ENCODE measurements around the gene KCNH8. TPM values are rescaled to one million over a fixed set of nuclear protein-coding genes. Genes with fewer than 3 reads are reported as not detected.
"Not testable (repeated sequence)": the region's sequence is repeated elsewhere in the genome, so short reads cannot be mapped to it uniquely, and the experiment has no call there.

KCNH8 gene
- not detected for total RNA-seq
- long read RNA-seq: 0 reads

DNA sequence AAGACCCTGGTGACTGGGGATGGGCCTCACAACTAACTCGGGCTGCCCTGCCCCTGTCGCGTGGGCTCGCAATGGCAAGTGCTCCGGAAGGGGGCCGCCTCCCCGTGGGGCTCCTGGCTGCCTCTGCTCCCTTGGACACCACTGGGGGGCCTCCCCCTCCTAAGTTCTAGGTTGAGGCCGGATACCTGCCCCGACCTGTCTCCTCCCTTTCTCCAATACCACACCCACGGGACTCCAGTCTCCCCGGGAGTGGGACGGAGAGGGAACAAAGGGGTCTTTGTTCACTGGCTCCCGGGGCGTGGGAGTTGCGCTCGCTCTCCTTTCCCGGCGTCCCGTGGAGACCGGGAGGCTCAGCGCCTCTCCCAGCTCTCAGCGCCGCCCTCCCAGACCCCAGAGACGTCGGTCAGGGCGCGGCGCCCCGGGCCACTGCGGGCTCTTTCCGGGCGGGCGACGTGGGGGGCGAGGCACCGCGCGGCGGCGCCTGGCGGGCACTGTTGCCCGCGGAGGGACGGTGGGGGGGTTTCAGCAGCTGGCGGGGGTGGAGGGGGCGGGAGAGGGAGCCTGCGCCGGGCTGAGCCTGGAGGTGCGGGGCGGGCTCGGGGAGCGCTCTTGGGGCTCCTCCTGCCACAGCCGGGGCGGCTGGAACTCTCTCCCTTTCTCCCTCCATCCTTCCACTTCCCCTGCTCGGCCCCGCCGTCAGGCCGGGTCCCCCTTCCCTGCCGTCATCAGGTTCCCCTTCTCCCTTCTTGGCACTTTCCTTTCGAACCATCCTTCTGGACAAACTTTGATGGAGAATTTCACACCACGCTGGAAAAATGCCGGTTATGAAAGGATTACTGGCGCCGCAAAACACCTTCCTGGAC, at the start of gene KCNH8:
Gene KCNH8 (plus strand): TSS at position 606 of the 863 bp plus-strand sequence. CDS start 210 bp downstream, at position 816.
- DNase-seq (ENCODE audit: low spot score): no peak

DNA sequence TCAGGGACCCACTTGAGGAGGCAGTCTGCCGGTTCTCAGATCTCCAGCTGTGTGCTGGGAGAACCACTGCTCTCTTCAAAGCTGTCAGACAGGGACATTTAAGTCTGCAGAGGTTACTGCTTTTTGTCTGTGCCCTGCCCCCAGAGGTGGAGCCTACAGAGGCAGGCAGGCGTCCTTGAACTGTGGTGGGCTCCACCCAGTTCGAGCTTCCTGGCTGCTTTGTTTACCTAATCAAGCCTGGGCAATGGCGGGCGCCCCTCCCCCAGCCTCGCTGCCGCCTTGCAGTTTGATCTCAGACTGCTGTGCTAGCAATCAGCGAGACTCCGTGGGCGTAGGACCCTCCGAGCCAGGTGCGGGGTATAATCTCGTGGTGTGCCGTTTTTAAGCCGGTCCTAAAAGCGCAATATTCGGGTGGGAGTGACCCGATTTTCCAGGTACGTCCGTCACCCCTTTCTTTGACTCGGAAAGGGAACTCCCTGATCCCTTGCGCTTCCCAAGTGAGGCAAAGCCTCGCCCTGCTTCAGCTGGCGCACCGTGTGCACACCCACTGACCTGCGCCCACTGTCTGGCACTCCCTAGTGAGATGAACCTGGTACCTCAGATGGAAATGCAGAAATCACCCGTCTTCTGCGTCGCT, 45.5 kb upstream of the KCNH8 start:
- not testable (repeated sequence) for DNase-seq (ENCODE audit: low spot score)

DNA sequence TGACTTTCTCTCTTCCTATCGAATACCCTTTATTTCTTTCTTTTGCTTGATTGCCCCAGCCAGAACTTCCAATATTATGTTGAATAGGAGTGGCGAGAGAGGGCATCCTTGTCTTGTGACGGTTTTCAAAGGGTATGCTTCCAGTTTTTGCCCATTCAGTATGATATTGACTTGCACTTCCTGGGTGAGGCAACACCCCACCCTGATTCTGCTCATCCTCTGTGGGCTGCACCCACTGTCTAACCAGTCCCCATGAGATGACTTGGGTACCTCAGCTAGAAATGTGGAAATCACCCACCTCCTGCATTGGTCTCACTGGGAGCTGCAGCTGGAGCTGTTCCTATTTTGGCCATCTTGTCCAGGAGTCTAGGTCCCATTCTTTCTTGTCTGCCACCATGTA, 44.8 kb upstream of the KCNH8 start:
- no peak for DNase-seq (ENCODE audit: low spot score)

DNA sequence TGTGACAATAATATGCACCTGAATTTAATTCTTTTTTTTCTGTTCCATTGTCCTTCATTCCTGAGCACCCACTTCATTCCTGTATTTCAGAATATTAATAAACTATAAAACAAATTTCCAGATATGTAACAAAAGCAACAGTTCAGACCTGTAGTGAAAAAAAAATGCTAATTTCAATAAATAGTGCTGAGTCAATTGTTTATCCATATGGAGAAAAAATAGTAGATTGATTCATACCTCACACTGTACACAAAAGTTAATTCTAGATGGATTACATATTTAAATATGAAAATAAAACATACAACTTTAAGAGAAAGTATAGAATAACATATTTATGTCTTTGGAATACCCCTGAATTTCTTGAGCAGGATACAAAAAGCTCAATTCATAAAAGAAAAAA, 43.9 kb upstream of the KCNH8 start:
- no peak for DNase-seq (ENCODE audit: low spot score)

DNA sequence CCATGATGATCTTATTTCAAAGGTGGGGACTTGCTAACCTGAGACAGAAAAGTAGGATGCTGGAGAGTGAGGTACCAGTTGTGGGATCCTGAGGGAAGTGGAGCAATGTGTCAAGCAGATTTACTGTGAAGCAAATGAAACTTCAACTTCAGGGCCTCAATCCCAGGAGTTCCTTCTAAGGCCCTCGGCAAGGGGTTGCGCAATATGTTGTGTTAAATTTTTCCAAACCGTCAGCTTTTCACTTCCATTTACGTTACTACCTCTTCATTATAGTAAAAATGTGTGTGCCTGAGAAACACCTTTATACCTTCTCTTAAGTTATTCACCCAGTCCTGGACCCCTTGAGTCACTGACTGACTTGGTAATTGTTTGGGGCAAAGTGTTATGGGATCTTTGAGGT, 42.5 kb upstream of the KCNH8 start:
- no peak for DNase-seq (ENCODE audit: low spot score)

DNA sequence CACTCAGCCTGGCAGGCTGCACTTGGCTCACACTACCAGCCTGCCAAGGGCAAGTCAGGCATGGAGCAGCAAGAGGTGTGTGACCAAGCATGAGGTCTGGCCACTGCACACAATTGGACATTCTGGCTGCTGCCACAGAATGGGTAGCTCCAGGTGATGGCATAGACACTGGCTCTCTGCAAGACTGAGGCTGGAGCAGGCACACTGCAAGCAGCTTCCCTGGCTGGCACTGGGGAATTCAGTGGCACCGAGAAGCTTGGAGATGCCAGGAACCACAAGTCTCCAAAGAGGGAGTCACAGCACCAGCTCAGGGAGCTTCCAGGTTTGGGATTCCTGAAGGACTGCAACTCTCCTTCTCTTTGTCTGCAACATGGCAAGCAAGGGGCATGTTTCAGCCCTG, 42.0 kb upstream of the KCNH8 start:
- no peak for DNase-seq (ENCODE audit: low spot score)

DNA sequence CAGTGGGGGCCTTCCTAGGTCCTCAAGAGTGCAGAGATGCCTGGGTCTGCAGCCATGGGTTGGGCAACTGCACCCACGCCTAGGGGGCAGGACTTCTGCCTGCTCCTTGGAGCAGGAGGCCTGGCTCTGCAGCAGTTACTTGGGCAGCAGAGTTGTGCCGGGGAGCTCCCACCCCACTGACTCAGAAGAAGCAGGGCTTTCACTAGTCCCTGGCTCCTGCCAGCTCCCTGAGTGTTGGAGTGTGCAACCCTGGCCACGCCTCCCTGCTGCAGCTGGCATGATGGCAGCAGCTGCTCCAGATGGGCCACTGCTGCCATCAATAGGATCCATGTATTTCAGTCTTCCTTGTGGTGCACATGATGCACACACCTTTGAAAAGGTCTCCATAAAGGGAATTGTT, 40.6 kb upstream of the KCNH8 start:
- no peak for DNase-seq (ENCODE audit: low spot score)

DNA sequence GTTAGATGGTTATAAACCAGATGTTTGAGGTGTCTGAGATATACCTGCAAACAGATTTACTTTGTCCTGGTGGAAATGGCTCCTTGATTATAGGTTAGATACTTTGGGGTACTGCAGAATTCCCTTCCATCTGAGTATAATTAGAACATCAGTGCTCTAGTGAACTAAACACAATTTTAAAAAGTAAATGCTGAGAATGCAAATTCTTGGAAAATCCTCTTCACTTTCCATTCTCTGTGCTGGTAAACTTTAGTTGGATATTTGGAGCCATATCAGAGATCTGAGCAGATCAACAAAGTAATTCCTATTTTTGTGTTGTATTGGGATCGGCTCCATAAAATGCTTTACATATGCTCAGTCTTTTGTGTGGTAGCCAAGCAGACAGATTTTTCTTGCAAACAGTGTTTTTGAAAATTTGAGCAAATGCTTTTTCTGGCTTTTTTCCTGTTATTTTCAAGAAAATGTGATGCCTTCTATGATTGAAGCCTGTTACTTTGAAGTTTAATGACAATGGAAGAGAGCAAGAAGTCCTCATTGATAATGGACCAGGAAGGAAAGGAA, 37.9 kb upstream of the KCNH8 start:
- no peak for DNase-seq (ENCODE audit: low spot score)

DNA sequence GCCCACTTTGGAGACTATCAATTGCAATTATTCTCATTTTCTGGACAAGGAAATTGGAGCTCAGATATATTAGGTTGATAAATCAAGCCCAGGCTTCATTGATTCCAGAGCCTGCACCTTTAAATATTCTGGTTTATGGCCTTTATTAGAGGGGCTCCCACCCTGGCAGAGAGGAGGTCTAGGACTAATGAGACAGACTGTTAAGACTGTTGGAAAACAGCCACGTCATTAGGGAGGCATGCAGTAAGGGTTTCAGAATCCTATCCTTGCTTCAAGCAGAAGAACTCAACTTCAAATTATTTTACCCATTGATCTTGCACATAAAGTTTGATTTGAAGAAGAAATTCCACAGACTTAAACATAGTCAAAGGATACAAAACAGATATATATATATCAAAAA, 33.8 kb upstream of the KCNH8 start:
- DNase-seq (ENCODE audit: low spot score): no peak

DNA sequence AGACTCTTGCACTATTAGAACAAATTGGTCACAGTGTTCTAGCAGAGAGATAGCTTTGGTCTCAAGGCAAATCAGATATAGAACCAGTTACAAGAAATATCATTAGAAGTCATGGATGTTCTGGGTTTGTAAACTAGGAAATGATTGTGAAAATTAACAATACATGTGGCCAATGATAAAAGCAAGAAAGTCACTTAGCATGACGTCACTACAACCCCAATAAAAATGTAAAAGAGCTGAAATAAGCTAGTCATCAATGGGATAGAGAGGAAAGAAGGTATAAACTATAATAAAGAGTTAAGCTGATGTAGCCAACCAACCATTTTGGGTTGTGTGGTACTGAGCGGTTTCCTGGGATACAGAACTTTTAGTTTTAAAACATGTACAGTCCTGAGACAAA, 32.1 kb upstream of the KCNH8 start:
- DNase-seq (ENCODE audit: low spot score): no peak

DNA sequence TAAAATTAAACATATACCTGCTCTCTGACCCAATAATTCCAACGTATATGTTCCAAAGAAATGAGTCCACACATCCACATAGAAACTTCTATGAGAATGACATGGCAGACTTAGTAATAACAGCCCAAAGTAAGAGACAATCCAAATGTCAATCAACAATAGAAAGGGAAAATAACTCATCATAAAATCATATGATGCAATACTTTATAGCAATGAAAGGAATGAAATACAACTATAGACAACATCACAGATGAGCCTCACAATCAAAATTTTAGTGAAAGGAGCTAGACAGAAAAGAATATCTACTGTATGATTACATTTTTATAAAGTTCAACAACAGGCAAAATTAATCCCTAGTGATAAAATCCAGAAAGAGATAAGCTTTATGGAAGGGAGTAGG, 23.6 kb upstream of the KCNH8 start:
- no peak for DNase-seq (ENCODE audit: low spot score)

DNA sequence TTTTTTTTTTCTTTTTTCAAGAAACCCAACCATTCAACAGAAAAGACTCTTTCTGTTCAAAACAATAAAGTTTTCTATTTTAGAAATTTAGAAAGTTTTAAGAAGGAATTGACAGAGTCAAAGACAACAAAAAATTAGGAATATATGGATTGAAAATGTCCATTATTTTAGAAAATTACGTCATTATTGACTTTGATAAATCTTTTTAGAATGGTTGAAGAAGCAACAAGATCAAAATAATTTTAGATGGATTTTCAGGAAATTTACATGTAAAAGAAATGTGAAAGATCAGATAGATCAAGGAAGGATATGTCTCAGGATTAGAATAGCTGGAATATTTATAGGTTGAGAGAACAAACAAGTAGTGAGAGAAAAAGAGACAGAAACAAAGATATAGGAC, 8.4 kb upstream of the KCNH8 start:
- no peak for DNase-seq (ENCODE audit: low spot score)

DNA sequence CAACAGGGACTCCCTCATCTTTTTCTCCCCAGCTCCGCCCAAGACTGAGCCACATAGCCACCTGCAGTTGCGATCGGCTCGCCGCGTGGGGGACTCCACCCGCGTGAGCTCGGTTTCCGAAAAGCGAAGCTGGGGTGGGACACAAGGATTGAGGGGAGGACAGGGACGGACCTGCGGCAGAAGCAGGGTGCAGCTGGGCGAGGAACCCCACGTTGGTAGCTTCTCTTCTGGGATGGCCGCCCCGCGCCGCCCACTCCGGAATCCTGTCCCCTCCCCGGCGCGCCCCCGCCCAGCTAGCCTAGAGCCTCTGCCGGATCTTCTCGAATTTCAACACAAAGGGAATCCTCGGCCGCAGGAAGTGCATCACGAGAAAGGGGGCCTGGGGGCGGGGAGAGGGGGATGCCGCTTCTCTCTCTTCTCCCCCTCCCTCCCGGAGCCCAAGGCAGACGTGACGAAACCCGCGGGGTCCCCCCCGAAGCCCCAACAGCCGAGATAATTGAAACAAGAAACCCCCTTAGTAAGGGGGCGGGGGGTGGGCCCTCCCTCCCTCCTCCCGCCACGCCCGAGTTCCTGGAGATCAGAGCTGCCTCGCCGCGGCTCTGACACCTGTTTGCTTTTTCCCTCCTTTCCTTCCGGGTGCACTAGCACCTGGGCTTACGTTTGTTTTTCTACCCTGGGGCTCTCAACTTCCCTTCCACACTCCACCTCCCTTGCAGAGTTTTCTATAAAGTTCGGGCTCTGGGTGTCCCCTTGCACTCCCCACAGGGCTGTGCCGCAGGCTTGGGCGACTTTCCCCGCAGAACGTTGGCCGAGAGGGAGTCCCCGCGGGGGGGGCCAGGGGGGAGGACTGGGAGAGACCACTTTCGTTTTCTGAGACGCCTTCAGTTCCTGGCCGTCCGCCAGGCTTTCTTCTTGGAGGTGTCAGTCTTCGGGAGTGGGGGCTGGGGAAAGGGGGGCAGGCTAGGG, 1.3 kb upstream of the KCNH8 start:
- peak; percentile 89 for DNase-seq (ENCODE audit: low spot score)

DNA sequence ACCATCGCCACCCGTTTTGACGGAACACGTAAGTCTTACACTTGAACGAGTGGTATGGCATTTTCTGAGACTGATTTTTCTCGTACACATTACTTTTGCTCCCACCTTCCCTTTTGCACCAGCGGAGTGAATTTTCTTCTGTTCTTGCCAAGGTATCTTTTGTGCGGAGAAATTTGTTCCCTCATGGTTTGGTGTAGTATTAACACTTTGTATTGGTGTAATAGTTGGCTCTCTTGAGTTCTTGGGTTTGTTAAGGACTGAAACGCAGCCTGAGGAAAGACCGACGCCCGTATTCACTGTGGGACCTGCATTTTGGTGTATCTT, 420 bp downstream of the KCNH8 start:
- DNase-seq (ENCODE audit: low spot score): no peak

DNA sequence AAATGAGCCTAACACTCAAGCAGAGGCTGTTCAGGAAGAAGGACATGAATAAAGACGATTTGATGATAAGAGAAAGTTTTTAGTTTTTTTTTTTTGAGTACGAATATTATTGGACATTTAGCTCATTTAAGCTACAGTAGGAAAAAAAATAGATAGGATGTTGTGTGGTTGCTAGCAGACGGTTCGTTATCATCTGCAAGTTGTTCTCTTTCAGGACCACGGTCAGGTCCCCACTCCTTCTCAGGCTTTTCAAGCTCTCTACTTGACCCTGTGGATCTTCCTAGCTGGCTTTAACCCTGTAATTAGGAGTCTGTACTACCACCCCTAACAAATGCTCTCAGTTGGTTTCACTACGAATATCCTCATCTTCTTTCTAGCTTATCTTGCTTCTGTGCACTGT, 1.1 kb downstream of the KCNH8 start:
- no peak for DNase-seq (ENCODE audit: low spot score)

DNA sequence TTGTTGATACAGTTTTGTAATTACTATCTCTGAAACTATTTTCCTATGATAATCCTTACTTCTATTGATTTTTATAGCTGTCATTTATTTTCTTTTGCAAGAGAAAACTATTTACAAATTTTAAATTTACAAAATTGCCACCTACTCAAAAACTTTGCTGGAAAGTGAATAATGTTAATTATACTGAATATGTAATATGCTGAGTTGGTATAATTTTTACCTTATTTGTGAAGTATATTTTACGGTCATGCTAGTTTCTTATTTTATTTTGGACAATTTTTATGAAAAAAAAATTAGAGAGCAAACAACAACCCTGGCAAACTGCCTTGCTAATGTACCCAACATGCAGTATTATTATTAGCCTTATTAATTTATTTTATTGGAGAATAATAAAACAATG, 2.9 kb downstream of the KCNH8 start:
- no peak for DNase-seq (ENCODE audit: low spot score)

DNA sequence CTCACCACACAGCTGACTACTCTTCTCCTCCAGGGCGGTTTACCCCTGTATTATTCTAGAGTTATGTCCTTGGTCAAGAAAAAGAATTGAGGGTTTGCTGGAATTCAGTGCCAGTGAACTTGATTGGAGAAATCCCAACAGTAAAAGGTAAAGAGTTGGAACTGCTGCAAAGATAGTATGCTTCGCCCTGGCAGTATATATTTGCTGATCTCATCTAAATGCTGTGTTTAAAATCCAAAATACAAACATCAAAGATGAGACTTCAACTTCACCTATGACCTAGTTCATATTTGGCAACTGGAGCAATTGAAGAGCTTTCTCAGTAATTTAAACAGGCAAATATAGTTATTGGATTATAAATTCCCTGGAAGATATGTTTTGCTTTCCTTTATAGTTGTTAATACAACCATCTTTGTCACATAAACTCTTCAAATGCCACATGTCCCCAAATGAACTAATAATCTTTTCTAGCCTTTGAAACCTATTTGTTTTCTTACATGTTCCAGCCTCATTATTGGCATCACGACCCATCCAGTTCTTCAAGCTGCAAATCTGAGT, 6.5 kb downstream of the KCNH8 start:
- no peak for DNase-seq (ENCODE audit: low spot score)

DNA sequence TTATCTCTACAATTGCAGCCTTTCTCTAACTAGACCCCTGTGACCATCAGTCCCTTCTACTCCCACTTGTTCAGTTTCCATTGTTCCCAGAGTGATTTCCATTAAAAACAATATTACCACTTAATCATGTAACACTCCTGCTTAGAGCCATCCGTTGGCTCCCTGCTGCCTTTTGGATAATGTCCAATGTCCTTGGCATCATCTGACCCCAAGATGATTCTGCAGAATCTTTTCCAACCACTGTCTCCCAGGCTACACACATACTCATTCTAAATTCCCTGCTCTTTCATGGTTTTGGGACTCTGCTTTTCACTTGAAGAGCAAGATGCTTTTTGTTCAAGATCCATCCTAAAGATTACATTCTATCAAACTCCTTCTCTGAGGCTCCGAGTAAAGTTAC, 7.1 kb downstream of the KCNH8 start:
- DNase-seq (ENCODE audit: low spot score): no peak

DNA sequence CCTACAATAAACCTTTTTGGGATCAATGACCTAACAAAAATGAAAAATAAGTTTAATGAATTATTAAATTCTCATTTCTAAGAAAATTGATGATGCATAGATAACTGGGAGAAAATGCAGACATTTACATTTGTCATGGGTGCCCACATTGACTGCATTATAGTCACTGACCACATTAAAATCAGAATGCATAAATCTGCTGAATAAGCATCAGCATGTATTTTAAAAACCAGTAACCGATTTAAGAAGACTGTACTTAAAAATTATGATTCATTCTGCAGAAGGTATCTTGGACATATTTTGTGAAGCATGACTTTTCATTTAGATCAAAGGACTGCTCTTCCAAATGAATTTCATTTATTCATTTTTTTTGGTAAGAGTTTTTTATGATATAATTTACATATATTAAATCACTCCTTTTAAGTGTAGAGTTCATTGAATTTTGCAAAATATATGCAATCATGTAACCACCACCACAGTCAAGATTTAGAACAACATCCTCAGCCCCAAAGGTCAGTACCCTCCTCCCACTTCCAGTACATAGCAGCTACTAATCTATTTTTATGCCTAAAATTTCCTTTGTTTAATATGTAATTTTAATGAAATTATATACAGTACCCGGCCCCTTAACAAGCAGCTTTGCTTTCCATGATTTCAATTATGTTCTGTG, 11.8 kb downstream of the KCNH8 start:
- no peak for DNase-seq (ENCODE audit: low spot score)

DNA sequence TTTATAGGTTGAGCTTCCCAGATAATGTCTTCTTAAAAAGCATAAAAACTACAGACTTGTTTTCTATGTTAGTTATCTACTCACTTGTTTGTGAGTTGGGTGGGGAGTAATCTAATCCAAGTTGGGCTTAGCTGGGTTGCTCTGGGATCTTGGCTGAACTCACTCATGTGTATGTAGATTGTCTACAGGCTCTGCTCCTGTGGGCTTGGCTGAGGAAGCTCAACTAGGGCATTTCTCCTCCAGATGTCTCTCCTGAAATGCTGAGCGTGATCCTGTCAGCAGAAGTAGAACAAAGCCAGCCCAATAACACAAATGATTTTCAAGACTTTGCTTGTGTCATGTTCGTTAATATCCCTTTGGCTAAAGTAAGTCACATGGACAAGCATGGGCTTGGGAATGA, 17.3 kb downstream of the KCNH8 start:
- no peak for DNase-seq (ENCODE audit: low spot score)

DNA sequence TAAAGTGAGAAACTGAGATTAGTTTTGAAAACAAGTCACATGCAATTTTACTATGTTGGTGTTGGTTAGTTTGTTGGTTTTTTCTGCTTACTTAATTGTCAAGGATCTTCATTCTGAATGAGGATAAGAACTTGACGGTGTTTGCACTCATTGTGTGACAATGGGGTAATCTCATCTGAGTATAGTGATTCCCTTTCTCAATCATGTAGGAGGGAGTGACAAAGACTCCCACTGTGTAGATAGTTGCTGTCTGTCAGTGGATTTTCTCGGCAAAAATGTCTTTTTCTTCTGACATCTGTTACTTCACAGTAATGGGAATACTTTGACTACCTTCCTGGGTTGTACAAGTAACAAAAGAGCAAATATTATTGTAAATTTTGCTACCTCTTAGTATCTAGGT, 23.5 kb downstream of the KCNH8 start:
- no peak for DNase-seq (ENCODE audit: low spot score)
